NCI-H146 treated with DMSO at 0.1 percent for 48 hours (cell line): ENCODE data around the gene LMF1.

Experiments used
- DNase-seq: peaks from one replicate; lab custom pipeline; 2025; ENCODE audit not compliant: unreplicated experiment; lab: John Stamatoyannopoulos, UW

LMF1 gene

GRCh38 chr16:970766-971581, at the start of gene LMF1:
Gene LMF1, minus strand, starts transcription at chr16:970984. Its CDS starts 4 bp downstream, at chr16:970980.
- DNase-seq = no peak

- DNase-seq = no peak
These were observed 49.3 kb upstream of the LMF1 start for GRCh38 chr16:1020091-1020399.

GRCh38 chr16:1019231-1020090, 48.7 kb upstream of the LMF1 start:
- DNase-seq = no peak

- no peak for DNase-seq
These were observed 47.8 kb upstream of the LMF1 start for GRCh38 chr16:1018447-1019198.

- DNase-seq = no peak
These were observed 44.1 kb upstream of the LMF1 start for GRCh38 chr16:1014771-1015495.

GRCh38 chr16:1014221-1014620, 43.4 kb upstream of the LMF1 start:
- no peak for DNase-seq

- no peak for DNase-seq
These were observed 42.8 kb upstream of the LMF1 start for GRCh38 chr16:1013593-1013900.

- DNase-seq = no peak
These were observed 42.2 kb upstream of the LMF1 start for GRCh38 chr16:1012722-1013592.

- no peak for DNase-seq
These were observed 41.4 kb upstream of the LMF1 start for GRCh38 chr16:1012135-1012534.

GRCh38 chr16:1011316-1012082, 40.7 kb upstream of the LMF1 start:
- no peak for DNase-seq

GRCh38 chr16:1010815-1011214, 40.0 kb upstream of the LMF1 start:
- no peak for DNase-seq

- no peak for DNase-seq
These were observed 39.5 kb upstream of the LMF1 start for GRCh38 chr16:1010251-1010650.

GRCh38 chr16:1009358-1010150, 38.8 kb upstream of the LMF1 start:
- DNase-seq = no peak

GRCh38 chr16:1008085-1008484, 37.3 kb upstream of the LMF1 start:
- no peak for DNase-seq

- no peak for DNase-seq
These were observed 36.6 kb upstream of the LMF1 start for GRCh38 chr16:1007284-1007850.

- no peak for DNase-seq
These were observed 36.0 kb upstream of the LMF1 start for GRCh38 chr16:1006781-1007180.

- no peak for DNase-seq
These were observed 34.5 kb upstream of the LMF1 start for GRCh38 chr16:1005286-1005685.
